Neural progenitor cell (in vitro differentiated cells): Measurements from ENCODE around the gene HOXA1.

ENCODE experiments used
- CTCF ChIP-seq: fragments of 200-600 bp; sonication (generic); IDR thresholded peaks from 2 replicates; pipeline ENCODE4 v1.5.1; 2017; ENCODE audit warnings: antibody characterized with exemption, mild to moderate bottlenecking
- EZH2 ChIP-seq: fragments of 200-600 bp; sonication (generic); IDR thresholded peaks from 2 replicates; pipeline ENCODE4 v1.6.1; 2017; ENCODE audit warnings: antibody characterized with exemption, mild to moderate bottlenecking, moderate library complexity
- EZH2phosphoT487 ChIP-seq: fragments of 200-600 bp; sonication (generic); IDR thresholded peaks from 2 replicates; pipeline ENCODE4 v1.6.1; 2017; ENCODE audit warnings: antibody characterized with exemption

DNA sequence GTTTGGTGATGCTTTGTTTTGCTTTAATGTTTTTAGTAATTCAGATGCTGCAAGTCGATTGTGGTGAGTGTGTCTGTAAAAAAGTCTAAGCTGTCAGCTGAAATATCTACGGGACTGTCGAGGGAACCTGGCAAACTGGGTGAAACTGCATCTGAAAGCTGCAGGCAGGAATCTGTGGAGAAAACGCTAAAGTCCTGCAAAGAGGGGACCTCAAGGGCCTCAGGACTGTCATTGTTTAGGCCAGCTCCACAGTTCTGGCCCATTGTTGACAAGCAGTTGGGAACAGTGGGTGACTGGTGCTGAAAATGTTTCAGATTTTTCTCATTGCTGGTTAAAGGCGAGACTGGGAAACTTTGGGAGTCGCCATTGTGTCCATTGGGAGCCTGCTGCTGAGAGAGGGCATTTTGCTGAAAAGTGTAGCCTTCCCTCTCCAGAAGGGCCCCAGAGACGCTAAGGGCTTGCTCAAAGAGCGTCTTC lies 4.9 kb upstream of the HOXA1 start:
- TF ChIP-seq EZH2, result no peak
- TF ChIP-seq CTCF, result no peak
- no peak for TF ChIP-seq EZH2phosphoT487
